Stomach (tissue), 4 donors: ENCODE data around the gene CAPN12.

Experiments used
- POLR2A ChIP-seq, 4 donors: fragments of 450-650 bp; IDR thresholded peaks; one replicate each; pipeline ENCODE4 v1.6.1; 2016; ENCODE audit warnings: antibody characterized with exemption in 4 of 4, control low read depth in 2 of 4, mild to moderate bottlenecking in 1 of 4, moderate library complexity in 1 of 4
- POLR2AphosphoS5 ChIP-seq, 3 donors: sonication (generic); formaldehyde crosslinking; IDR thresholded peaks; one replicate each; pipeline ENCODE4 v1.6.1; 2016; ENCODE audit warnings: antibody characterized with exemption in 3 of 3

DNA sequence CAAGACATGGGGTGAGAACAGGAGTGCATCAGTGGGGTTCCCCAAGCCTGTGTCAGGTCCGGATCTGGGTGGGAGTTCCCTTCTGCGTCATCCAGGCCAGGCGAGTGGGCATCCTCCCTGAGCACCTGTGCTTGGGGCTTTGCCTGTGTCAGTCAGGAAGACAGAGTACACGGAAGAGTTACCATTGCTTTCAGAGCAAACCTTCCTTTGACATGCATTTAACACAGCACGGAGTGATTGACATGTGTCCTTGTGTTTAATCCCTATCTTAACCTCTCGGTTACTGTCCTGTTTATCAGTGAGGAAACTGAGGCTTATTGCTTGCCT, 47.6 kb downstream of the CAPN12 start:
- no peak for TF ChIP-seq POLR2A (IDR thresholded peaks at IDR 0.05)
- no peak for TF ChIP-seq POLR2AphosphoS5 (IDR thresholded peaks at IDR 0.05)
